Stimulated activated CD4-positive, alpha-beta T cell treated with anti-CD3 and anti-CD28 coated beads, TNF-alpha, amount 100 ng/mL, for 1 hour (primary cell): ENCODE results near the gene PLXNB1.

ENCODE experiments used
- DNase-seq, 3 donors: peaks; one replicate each; pipeline ENCODE4 v3.0.0-alpha.2; 2020; ENCODE audit warnings: low read depth in 3 of 3, low spot score in 1 of 3

The PLXNB1 gene

GRCh38 chr3:48435223-48435595 lies 5.3 kb upstream of the PLXNB1 start:
- DNase-seq = no peak

- no peak for DNase-seq
Measured at GRCh38 chr3:48434591-48435222, 4.8 kb upstream of the PLXNB1 start.

- DNase-seq = no peak
Measured at GRCh38 chr3:48433472-48434118, 3.7 kb upstream of the PLXNB1 start.

GRCh38 chr3:48432411-48433371 lies 2.8 kb upstream of the PLXNB1 start:
- DNase-seq = no peak

- DNase-seq = no peak
Measured at GRCh38 chr3:48431224-48432029, 1.5 kb upstream of the PLXNB1 start.

- no peak for DNase-seq
Measured at GRCh38 chr3:48430708-48431101, 819 bp upstream of the PLXNB1 start.

- DNase-seq = peak; percentile 18 to 48 (median 31)
Measured at GRCh38 chr3:48429317-48429959, 448 bp downstream of the PLXNB1 start.

GRCh38 chr3:48428572-48429316 lies 1.1 kb downstream of the PLXNB1 start:
- DNase-seq = peak in 1 of 3 donors; percentile 7

GRCh38 chr3:48428088-48428571 lies 1.8 kb downstream of the PLXNB1 start:
- DNase-seq = no peak

- no peak for DNase-seq
Measured at GRCh38 chr3:48427630-48427962, 2.3 kb downstream of the PLXNB1 start.

GRCh38 chr3:48426944-48427629 lies 2.8 kb downstream of the PLXNB1 start:
- no peak for DNase-seq

GRCh38 chr3:48426401-48426909 lies 3.4 kb downstream of the PLXNB1 start:
- DNase-seq = no peak

GRCh38 chr3:48425281-48425812 lies 4.5 kb downstream of the PLXNB1 start:
- no peak for DNase-seq

GRCh38 chr3:48423883-48424695 lies 5.8 kb downstream of the PLXNB1 start:
- no peak for DNase-seq

GRCh38 chr3:48423241-48423882 lies 6.5 kb downstream of the PLXNB1 start:
- DNase-seq = no peak

- no peak for DNase-seq
Measured at GRCh38 chr3:48422681-48423080, 7.2 kb downstream of the PLXNB1 start.

GRCh38 chr3:48422272-48422671 lies 7.6 kb downstream of the PLXNB1 start:
- DNase-seq = no peak
